Measurements from ENCODE around the gene FGB.

Gene FGB

DNA sequence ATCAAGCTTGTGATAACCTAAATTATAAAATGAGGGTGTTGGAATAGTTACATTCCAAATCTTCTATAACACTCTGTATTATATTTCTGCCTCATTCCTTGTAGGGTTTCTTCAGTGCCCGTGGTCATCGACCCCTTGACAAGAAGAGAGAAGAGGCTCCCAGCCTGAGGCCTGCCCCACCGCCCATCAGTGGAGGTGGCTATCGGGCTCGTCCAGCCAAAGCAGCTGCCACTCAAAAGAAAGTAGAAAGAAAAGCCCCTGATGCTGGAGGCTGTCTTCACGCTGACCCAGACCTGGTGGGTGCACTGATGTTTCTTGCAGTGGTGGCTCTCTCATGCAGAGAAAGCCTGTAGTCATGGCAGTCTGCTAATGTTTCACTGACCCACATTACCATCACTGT, 2.9 kb downstream of the FGB start:
- in situ Hi-C loops (cut with HindIII; ENCODE audit: low sequenced_read_pairs): loop anchor here (5.0 kb wide), 1 partner anchor 37 kb away; no protein-coding TSS in a partner anchor

DNA sequence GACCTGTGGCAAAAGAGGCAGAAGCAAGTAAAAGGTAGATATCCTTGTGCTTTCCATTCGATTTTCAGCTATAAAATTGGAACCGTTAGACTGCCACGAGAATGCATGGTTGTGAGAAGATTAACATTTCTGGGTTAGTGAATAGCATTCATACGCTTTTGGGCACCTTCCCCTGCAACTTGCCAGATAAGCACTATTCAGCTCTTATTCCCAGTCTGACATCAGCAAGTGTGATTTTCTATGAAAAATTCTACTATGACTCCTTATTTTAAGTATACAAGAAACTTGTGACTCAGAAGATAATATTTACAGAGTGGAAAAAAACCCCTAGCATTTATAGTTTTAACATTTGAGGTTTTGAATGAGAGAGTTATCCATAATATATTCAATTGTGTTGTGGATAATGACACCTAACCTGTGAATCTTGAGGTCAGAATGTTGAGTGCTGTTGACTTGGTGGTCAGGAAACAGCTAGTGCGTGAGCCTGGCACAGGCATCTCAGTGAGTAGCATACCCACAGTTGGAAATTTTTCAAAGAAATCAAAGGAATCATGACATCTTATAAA, 3.9 kb downstream of the FGB start:
- in situ Hi-C loops (cut with HindIII; ENCODE audit: low sequenced_read_pairs): loop anchor here (5.0 kb wide), 1 partner anchor 36 kb away; no protein-coding TSS in a partner anchor

DNA sequence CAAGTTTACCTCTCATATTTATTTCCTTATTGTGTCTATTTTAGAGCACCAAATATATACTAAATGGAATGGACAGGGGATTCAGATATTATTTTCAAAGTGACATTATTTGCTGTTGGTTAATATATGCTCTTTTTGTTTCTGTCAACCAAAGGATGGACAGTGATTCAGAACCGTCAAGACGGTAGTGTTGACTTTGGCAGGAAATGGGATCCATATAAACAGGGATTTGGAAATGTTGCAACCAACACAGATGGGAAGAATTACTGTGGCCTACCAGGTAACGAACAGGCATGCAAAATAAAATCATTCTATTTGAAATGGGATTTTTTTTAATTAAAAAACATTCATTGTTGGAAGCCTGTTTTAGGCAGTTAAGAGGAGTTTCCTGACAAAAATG, 6.2 kb downstream of the FGB start:
- in situ Hi-C loops (cut with HindIII; ENCODE audit: low sequenced_read_pairs): loop anchor here (5.0 kb wide), 1 partner anchor 33 kb away; no protein-coding TSS in a partner anchor

GRCh38 chr4:154569584-154569983, 6.8 kb downstream of the FGB start:
- in situ Hi-C loops (cut with HindIII; ENCODE audit: low sequenced_read_pairs): loop anchor here (5.0 kb wide), 1 partner anchor 33 kb away; no protein-coding TSS in a partner anchor

- in situ Hi-C loops (cut with HindIII; ENCODE audit: low sequenced_read_pairs): no loop called here
Observed at GRCh38 chr4:154573190-154573870, 10.5 kb downstream of the FGB start.

GRCh38 chr4:154574311-154574710, 11.5 kb downstream of the FGB start:
- in situ Hi-C loops (cut with HindIII; ENCODE audit: low sequenced_read_pairs): no loop called here

DNA sequence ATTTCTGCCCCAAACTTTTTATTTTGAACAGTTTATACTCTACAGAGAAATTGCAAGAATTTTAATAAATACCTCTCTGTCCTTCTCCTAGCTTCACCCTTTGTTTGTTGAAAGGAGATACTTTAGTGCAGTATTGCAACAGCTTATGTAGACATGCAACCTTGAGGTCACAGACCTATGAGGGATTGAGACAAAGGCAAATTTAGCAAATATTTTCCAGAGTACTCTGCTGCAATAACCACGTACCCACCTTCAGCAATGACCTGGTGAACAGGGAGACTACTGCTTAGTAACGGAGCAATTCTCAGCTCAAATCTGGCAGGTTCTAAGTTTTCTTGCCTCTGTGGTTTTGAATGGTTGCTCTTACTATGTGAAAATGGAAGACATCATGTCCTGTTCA, 14.5 kb downstream of the FGB start:
- in situ Hi-C loops (cut with HindIII; ENCODE audit: low sequenced_read_pairs): no loop called here

GRCh38 chr4:154578919-154579318, 16.1 kb downstream of the FGB start:
- in situ Hi-C loops (cut with HindIII; ENCODE audit: low sequenced_read_pairs): no loop called here

GRCh38 chr4:154579927-154580326, 17.1 kb downstream of the FGB start:
- in situ Hi-C loops (cut with HindIII; ENCODE audit: low sequenced_read_pairs): no loop called here

DNA sequence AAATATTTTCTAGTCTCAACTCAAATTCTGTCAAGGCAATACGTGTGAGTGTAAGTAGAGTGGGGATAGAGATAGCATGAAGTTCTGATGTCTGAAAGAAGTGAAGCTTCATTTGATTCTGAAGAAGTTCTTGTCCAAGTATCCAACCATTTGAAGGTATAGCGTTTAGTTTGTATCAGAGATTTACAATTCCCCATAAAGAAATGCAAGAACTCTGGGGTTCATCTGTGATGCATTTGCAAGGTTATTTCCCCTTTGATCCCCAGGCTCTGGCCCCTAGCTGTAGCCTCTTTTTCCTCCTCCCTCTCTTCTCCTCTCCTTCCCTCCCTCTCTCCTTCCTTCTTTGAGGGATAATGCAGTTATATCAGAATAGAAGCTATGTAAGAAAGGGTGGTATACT, 19.9 kb downstream of the FGB start:
- in situ Hi-C loops (cut with HindIII; ENCODE audit: low sequenced_read_pairs): no loop called here

- in situ Hi-C loops (cut with HindIII; ENCODE audit: low sequenced_read_pairs): no loop called here
Observed at GRCh38 chr4:154583230-154583629, 20.4 kb downstream of the FGB start.

DNA sequence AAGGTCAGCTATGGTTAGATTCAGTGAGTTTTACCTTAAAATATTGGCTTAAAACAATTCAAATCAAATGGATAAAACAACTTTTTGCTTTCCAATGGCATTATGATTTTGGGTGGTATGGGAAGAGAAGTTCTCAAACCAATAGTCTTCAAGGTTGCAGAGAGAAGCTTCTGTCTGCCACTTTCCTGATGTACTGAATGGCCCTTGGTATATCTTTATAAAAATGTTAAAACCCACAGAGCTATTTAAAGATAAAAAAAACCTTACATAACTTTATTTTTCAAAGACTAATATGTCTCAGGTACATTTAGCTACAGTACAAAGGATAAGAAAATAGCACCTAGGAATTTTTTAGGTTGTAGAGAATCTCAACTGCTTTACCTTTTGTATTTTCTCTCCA, 20.9 kb downstream of the FGB start:
- in situ Hi-C loops (cut with HindIII; ENCODE audit: low sequenced_read_pairs): no loop called here

GRCh38 chr4:154584259-154584658, 21.4 kb downstream of the FGB start:
- in situ Hi-C loops (cut with HindIII; ENCODE audit: low sequenced_read_pairs): no loop called here

DNA sequence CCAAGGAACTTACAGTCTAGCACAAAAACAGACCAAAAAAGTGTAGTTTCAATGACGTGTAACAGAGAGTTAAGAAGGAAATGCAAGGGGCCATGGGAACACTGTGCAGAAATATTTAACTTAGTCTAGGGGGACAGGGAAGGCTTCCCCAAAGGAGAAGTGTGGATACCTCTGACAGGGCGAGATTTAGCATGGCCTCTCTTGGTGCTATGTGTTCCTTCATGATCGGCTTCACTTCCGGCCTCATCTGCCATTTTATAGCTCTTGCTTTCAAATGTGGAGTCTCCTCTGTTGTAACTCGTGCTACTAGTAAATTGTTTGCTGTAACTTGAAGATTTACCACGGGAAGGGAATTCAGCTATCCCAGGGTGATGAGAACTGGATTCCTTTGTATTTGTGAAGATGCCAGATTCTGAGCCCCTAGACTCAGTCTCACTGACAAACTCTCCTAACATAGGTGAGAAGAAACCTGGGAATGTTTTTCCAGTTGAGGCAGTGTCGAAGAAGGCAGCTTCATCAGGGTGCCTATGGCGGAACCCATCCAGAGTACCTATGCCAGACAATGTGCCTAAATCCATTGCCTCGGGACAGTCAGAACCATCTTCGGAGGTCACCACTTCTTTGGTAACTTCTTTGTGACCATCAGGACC, 22.7 kb downstream of the FGB start:
- in situ Hi-C loops (cut with HindIII; ENCODE audit: low sequenced_read_pairs): no loop called here

DNA sequence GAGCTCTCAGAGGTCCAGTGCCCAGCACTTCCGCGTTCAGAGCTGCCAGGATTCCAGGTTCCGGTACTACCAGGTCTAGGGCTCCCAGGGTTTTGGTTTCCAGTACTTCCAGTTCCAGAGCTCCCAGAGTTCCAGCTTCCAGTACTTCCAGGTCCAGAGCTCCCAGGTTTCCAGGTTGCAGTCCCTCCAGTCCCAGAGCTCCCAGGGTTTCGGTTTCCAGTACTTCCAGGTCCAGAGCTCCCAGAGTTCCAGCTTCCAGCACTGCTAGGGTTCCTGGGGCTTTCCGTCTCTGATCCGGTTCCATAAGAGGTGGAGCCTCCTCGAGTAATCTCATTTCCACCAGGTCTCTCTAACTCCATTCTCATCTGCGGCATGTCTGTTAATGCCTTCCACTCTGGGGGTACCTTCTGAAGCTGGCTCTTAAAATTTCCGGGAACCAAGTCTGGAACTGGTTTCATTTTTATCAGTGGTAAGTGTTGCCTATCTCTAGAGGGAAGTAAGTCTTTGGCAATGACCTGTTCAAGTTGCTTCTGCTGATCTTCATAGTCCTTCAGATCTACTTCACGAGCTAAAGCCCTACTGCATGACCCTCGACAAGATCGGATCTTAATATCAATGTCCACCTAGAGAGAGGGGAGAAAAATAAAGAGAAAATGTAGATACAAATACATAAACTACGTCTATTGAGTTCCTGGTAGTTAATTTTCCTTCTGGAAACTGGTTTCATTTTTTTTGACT, 23.7 kb downstream of the FGB start:
- in situ Hi-C loops (cut with HindIII; ENCODE audit: low sequenced_read_pairs): no loop called here

- in situ Hi-C loops (cut with HindIII; ENCODE audit: low sequenced_read_pairs): no loop called here
Observed at GRCh38 chr4:154588198-154588597, 25.4 kb downstream of the FGB start.

DNA sequence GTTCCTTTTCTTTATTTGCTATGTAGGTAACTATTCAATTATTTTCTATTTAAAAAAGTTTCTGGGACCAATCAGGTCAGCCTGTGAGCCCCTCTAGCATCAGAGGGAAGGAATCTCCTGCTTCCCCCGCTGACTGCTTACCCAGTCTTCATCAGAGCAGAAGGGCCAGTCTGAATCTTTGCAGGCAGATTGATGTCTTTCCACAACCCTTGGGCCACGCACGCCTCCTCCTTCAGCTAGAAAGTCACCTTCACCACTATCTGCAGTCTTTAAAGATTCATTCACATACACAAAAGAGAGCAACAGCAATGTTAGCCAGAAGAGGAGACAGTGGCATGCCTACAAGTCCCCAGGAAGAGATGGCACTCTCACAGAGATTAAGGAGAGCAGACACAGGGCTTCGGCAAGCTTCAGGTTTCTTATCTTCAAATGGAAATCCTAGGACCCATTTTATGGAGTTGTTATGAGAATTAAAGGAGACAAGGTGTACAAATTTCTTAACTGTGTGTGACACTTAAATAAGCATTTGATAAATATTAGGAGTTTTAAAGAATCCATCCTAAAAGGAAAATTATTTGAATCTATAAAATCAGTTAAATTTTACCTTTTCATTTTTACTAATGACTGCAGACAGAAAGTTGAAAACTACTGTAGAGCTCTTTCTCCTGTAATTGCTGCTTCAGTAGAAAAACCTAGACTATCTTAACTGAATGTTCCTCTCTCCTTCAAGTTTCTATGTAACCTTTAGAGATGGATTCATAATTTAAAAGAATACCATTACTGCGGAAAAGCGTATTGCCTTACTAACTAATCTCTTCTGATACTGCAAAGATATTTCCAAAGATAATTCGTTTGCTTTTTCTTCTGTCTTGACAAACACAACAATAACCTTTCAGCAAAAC, 26.7 kb downstream of the FGB start:
- in situ Hi-C loops (cut with HindIII; ENCODE audit: low sequenced_read_pairs): no loop called here

- in situ Hi-C loops (cut with HindIII; ENCODE audit: low sequenced_read_pairs): no loop called here
Observed at GRCh38 chr4:154590329-154591006, 27.7 kb downstream of the FGB start, which contains the start of gene FGA. Gene FGA, minus strand, starts transcription at chr4:154590742. Its CDS starts 55 bp downstream, at chr4:154590687.

GRCh38 chr4:154591890-154592289, 29.1 kb downstream of the FGB start:
- in situ Hi-C loops (cut with HindIII; ENCODE audit: low sequenced_read_pairs): no loop called here

- in situ Hi-C loops (cut with HindIII; ENCODE audit: low sequenced_read_pairs): no loop called here
Observed at GRCh38 chr4:154593868-154594267, 31.1 kb downstream of the FGB start.
